Left ventricle myocardium inferior (tissue), 1 donor: ENCODE results near the gene IQGAP1. TPM values are rescaled to one million over a fixed set of nuclear protein-coding genes. Genes with fewer than 3 reads are reported as not detected.

Experiments used
- DNase-seq: peaks from one replicate; pipeline ENCODE4 v3.0.0-alpha.2; 2020
- H3K27ac ChIP-seq: fragments of 200-600 bp; replicated peaks from 2 replicates; pipeline ENCODE4 v1.8.0; 2021
- H3K27me3 ChIP-seq: fragments of 200-600 bp; 2 replicates; pipeline ENCODE4 v1.8.0; 2021; ENCODE audit warnings: low read depth
- H3K36me3 ChIP-seq: fragments of 200-600 bp; 2 replicates; pipeline ENCODE4 v1.8.0; 2021
- H3K4me1 ChIP-seq: fragments of 200-600 bp; 2 replicates; pipeline ENCODE4 v1.8.0; 2021
- H3K4me3 ChIP-seq: fragments of 200-600 bp; 2 replicates; pipeline ENCODE4 v1.8.0; 2021; ENCODE audit warnings: mild to moderate bottlenecking, moderate library complexity
- H3K9me3 ChIP-seq: fragments of 200-600 bp; replicated peaks from 2 replicates; pipeline ENCODE4 v1.8.0; 2021
- intact Hi-C: fragments of 100-400 bp; cut with micrococcal nuclease; formaldehyde crosslinking; loops from one replicate; pipeline ENCODE4 v1.11.0; 2022
- total RNA-seq: library from RNA; stranded (reverse); fragmentation: NEBNext Ultra II Directional; extraction: Animal tissue kit (Norgen Biotek cat#: 25700); gene quantifications from one replicate; pipeline ENCODE4 v1.2.1, GENCODE V29; 2021
- TF ChIP-seq, protein P1 (sequence below): fragments of 200-600 bp; IDR thresholded peaks from 2 replicates; pipeline ENCODE4 v1.8.0; 2021; ENCODE audit warnings: antibody characterized with exemption, mild to moderate bottlenecking, borderline replicate concordance
- donor health status: DM: no; HTN: yes; CAD: no; lungs with severe emphysema.

IQGAP1 gene
- total RNA-seq, 1 donor from 2014 or later, result 39.2 TPM

DNA sequence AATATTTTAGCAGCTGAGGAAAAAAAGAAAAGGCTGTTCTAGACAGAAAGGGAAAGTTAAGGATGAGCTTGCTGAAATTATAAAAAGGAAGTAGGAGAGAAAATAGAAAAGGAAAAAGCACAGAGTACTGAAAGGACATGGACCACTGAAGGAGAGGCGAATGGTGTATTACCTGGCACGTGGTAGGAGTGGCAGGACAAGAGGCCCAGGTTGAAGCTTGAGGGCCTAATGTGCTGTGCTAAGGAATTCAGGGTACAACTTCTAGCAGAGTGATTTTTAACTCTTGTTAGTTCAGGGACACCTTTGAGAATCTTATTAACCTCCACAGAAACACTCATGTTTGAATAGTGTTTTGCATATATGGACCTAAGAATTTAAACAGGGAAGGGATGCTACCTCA, 81.7 kb downstream of the IQGAP1 start:
- intact Hi-C loops, result no loop called here
- peaks cover 29% of the 10 kb centered on the region for H3K4me1 ChIP-seq
- H3K27me3 ChIP-seq, result no peaks in the 10 kb centered on the region
- H3K4me3 ChIP-seq, result no peak overlapping the region
- peaks cover 71% of the 10 kb centered on the region for H3K36me3 ChIP-seq
- no peak for DNase-seq
- TF ChIP-seq, protein P1, sequence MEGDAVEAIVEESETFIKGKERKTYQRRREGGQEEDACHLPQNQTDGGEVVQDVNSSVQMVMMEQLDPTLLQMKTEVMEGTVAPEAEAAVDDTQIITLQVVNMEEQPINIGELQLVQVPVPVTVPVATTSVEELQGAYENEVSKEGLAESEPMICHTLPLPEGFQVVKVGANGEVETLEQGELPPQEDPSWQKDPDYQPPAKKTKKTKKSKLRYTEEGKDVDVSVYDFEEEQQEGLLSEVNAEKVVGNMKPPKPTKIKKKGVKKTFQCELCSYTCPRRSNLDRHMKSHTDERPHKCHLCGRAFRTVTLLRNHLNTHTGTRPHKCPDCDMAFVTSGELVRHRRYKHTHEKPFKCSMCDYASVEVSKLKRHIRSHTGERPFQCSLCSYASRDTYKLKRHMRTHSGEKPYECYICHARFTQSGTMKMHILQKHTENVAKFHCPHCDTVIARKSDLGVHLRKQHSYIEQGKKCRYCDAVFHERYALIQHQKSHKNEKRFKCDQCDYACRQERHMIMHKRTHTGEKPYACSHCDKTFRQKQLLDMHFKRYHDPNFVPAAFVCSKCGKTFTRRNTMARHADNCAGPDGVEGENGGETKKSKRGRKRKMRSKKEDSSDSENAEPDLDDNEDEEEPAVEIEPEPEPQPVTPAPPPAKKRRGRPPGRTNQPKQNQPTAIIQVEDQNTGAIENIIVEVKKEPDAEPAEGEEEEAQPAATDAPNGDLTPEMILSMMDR, result no peak
- no peaks in the 10 kb centered on the region for H3K9me3 ChIP-seq
- no peak overlapping the region for H3K27ac ChIP-seq

DNA sequence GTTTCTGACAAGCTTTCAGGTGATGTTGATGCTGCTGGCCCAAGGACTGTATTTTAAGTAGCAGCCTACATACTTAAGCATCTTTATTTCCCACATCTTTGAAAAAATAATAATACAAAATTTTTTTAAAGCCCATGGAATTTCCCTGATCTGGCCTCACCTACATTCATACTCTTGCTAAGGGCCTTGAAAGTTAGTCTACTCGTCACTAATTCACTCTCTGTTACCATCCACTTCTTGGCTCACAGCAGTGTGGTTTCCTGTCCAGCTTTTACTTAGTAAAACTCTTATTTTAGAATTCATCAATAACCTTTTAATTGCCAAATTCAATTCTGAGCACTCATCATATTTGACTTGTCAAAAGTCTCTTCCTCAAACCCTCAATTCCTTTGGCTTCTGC, 82.4 kb downstream of the IQGAP1 start:
- no peaks in the 10 kb centered on the region for H3K27me3 ChIP-seq
- H3K4me3 ChIP-seq, result no peak overlapping the region
- H3K27ac ChIP-seq, result no peak overlapping the region
- TF ChIP-seq, protein P1, result no peak
- peaks cover 21% of the 10 kb centered on the region for H3K4me1 ChIP-seq
- intact Hi-C loops, result no loop called here
- no peaks in the 10 kb centered on the region for H3K9me3 ChIP-seq
- DNase-seq, result no peak
- H3K36me3 ChIP-seq, result peaks cover 78% of the 10 kb centered on the region

DNA sequence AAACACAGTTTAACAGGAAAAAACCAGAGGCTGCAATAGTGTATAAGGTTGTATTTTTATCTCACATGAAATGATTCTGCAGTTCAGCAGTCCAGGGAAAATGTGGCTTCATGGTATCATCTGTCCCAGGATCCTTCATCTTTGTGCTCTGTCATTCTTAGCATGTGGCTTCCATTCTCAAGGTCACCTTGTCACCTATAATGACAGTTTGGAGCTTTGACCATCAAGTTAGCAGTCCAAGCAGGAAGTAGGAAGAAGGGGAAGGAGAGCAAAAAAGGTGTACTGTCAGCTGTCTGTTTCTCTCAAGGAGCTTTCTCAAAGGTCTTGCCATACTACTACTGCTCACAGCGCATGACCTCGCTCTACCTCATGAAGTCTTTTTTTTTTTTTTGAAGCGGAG, 83.1 kb downstream of the IQGAP1 start:
- intact Hi-C loops, result no loop called here
- peaks cover 80% of the 10 kb centered on the region for H3K36me3 ChIP-seq

DNA sequence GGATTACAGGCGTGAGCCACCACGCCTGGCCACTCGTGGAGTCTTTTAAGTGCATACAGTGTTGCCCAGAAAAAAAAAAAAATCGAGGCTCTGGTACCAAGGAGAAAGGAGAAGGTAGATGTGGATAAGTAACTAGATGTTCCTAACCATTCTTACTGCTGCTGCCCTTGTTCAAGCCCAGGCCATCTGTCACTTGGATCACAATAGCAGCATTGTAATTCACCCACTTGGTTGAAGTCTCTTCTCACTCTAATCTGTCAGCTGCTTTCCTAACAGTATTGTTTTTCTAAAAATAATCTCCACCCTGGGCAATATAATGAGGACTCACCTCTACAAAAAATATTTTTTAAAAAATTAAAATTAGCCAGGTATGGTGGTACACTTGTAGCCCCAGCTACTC, 83.7 kb downstream of the IQGAP1 start:
- H3K27me3 ChIP-seq, result no peaks in the 10 kb centered on the region
- intact Hi-C loops, result no loop called here
- no peak for DNase-seq
- H3K27ac ChIP-seq, result no peak overlapping the region
- TF ChIP-seq, protein P1, result no peak
- H3K4me3 ChIP-seq, result no peak overlapping the region
- peaks cover 80% of the 10 kb centered on the region for H3K36me3 ChIP-seq
- no peaks in the 10 kb centered on the region for H3K9me3 ChIP-seq
- peaks cover 12% of the 10 kb centered on the region for H3K4me1 ChIP-seq

More for the DNA sequence above, 83.1 kb downstream of the IQGAP1 start:
- Histone ChIP-seq H3K27me3 (no peaks in the 10 kb centered on the region), H3K4me3 (no peak overlapping the region), H3K4me1 (peaks cover 15% of the 10 kb centered on the region), H3K9me3 (no peaks in the 10 kb centered on the region), H3K27ac (no peak overlapping the region)
- DNase-seq, result no peak
- TF ChIP-seq, protein P1, result no peak

GRCh38 chr15:90478846-90479481, 90.9 kb downstream of the IQGAP1 start:
- Histone ChIP-seq H3K36me3 (peaks cover 96% of the 10 kb centered on the region), H3K9me3 (no peaks in the 10 kb centered on the region), H3K4me3 (no peak overlapping the region), H3K27ac (no peak overlapping the region), H3K27me3 (no peaks in the 10 kb centered on the region), H3K4me1 (no peaks in the 10 kb centered on the region)
- TF ChIP-seq, protein P1, result no peak
- no peak for DNase-seq
- intact Hi-C loops, result no loop called here
